Activated CD4-positive, alpha-beta memory T cell treated with anti-CD3 and anti-CD28 coated beads for 36 hours (primary cell): ENCODE results near the gene PPIG. TPM values are rescaled to one million over a fixed set of nuclear protein-coding genes. Genes with fewer than 3 reads are reported as not detected.

ENCODE experiments used
- CTCF ChIA-PET: fragments of 350-600 bp; sonication (Branson Sonifier 250); formaldehyde crosslinking; loops from one replicate; lab custom pipeline; 2021; ENCODE audit warnings: antibody characterized with exemption, inconsistent platforms; lab: Charles Lee
- POLR2A ChIA-PET: fragments of 350-600 bp; sonication (Branson Sonifier 250); formaldehyde crosslinking; loops from one replicate; lab custom pipeline; 2021; ENCODE audit warnings: antibody characterized with exemption; lab: Charles Lee
- DNase-seq: peaks from one replicate; pipeline ENCODE4 v3.0.0-alpha.2; 2020
- H3K27ac Mint-ChIP-seq: one replicate; pipeline ENCODE4 v1.8.0; 2021; ENCODE audit warnings: mixed read lengths
- H3K27me3 Mint-ChIP-seq: one replicate; pipeline ENCODE4 v1.8.0; 2021; ENCODE audit warnings: mixed read lengths
- H3K36me3 Mint-ChIP-seq: one replicate; pipeline ENCODE4 v1.8.0; 2021; ENCODE audit warnings: mixed read lengths
- H3K4me1 Mint-ChIP-seq: one replicate; pipeline ENCODE4 v1.8.0; 2021; ENCODE audit warnings: low read depth, mixed read lengths
- H3K4me3 Mint-ChIP-seq: one replicate; pipeline ENCODE4 v1.8.0; 2021; ENCODE audit warnings: mild to moderate bottlenecking, mixed read lengths
- H3K9me3 Mint-ChIP-seq: one replicate; pipeline ENCODE4 v1.8.0; 2021; ENCODE audit warnings: mixed read lengths
- intact Hi-C: fragments of 100-400 bp; cut with micrococcal nuclease; formaldehyde crosslinking; loops from one replicate; pipeline ENCODE4 v1.15.1; 2023
- total RNA-seq, 2 experiments: library from RNA; stranded (reverse); gene quantifications; one replicate each; pipeline ENCODE4 v1.2.3, GENCODE V29; 2021

The PPIG gene
- total RNA-seq, 2 experiments from 2014 or later = 52.3 to 55.3 TPM

DNA sequence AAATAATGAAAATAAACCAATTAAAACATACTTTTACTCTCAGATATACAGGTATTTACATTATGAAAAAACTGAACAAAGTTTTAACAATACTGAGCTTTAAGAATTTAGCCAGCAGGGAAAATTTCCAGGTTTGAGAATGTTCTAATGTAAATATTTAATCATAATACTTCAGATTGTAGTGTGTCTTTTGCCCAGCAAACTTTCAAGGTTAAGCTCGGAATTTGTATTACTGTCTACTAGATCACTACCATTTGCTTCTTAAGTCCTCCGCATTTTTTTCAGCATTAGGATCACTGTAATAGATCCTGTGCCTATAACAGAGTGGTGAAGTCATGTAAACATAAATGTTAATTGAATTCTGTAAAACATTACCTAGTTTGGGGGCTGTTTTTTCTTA lies 57.3 kb downstream of the PPIG start:
- ChIA-PET POLR2A (interaction anchor here (0.6 kb wide), 1 partner anchor 152 kb away, joined by 8 read pairs; no protein-coding TSS in a partner anchor), CTCF (no interaction called here)
- Mint-ChIP-seq H3K27ac (no peak overlapping the region), H3K4me1 (no peaks in the 10 kb centered on the region), H3K27me3 (no peaks in the 10 kb centered on the region), H3K36me3 (peaks cover 9% of the 10 kb centered on the region), H3K9me3 (no peaks in the 10 kb centered on the region), H3K4me3 (no peak overlapping the region)
- intact Hi-C loops = no loop called here
- no peak for DNase-seq

- H3K4me1 Mint-ChIP-seq = no peaks in the 10 kb centered on the region
- intact Hi-C loops = no loop called here
- H3K9me3 Mint-ChIP-seq = peaks cover 2% of the 10 kb centered on the region
- DNase-seq = no peak
- ChIA-PET CTCF (interaction anchor here (0.6 kb wide), 1 partner anchor 130 kb away, joined by 3 read pairs; no protein-coding TSS in a partner anchor), POLR2A (no interaction called here)
- no peak overlapping the region for H3K4me3 Mint-ChIP-seq
- no peak overlapping the region for H3K27ac Mint-ChIP-seq
- H3K36me3 Mint-ChIP-seq = peaks cover 4% of the 10 kb centered on the region
- peaks cover under 1% of the 10 kb centered on the region for H3K27me3 Mint-ChIP-seq
Measured at GRCh38 chr2:169644173-169644572, 60.0 kb downstream of the PPIG start.

DNA sequence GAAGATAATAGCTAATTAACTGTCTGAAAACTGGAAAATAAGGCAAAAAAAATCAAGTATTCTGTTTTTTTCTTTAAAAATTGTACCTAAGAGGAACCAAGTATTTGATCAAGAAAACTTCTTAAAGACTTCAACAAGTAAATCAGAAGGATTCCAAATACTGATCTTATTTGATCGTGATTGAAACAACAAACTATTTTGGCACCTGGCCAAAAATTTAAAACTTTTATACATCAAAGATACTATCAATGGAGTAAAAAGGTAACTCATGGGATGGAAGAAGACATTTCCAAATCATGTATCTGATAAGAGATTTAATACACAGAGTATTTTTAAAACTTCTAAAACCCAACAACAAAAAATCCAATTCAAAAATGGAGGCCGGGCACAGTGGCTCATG lies 63.3 kb downstream of the PPIG start:
- peaks cover 4% of the 10 kb centered on the region for H3K27me3 Mint-ChIP-seq
- ChIA-PET POLR2A (no interaction called here), CTCF (no interaction called here)
- no peak for DNase-seq
- no peak overlapping the region for H3K27ac Mint-ChIP-seq
- H3K4me3 Mint-ChIP-seq = no peak overlapping the region
- no peaks in the 10 kb centered on the region for H3K36me3 Mint-ChIP-seq
- H3K4me1 Mint-ChIP-seq = no peaks in the 10 kb centered on the region
- intact Hi-C loops = no loop called here
- H3K9me3 Mint-ChIP-seq = peaks cover 2% of the 10 kb centered on the region

DNA sequence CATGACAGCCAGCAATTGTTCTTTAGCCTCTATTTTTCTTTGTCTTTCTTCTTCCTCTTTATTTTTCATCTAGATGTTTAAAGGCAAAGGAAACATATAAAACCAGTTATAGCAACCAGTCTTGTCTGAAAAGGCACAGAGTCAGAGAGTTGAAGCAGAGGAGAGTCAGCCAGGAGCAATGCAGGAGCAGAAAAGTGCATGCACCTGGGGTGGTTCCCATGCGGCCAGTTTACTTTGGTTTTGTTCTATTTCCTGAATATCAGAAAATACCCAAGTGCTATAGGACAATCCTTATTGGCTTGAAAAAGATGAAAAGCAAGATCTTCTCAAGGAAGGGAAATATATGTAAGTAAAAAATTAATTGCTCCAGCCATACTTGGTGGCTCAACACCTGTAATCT lies 65.1 kb downstream of the PPIG start:
- peaks cover 2% of the 10 kb centered on the region for H3K9me3 Mint-ChIP-seq
- peaks cover 6% of the 10 kb centered on the region for H3K27me3 Mint-ChIP-seq
- H3K4me1 Mint-ChIP-seq = no peaks in the 10 kb centered on the region
- no peak for DNase-seq
- intact Hi-C loops = no loop called here
- no peaks in the 10 kb centered on the region for H3K36me3 Mint-ChIP-seq
- no peak overlapping the region for H3K27ac Mint-ChIP-seq
- CTCF ChIA-PET = no interaction called here
- H3K4me3 Mint-ChIP-seq = no peak overlapping the region
- POLR2A ChIA-PET = no interaction called here

- Mint-ChIP-seq H3K27ac (no peak overlapping the region), H3K4me3 (no peak overlapping the region), H3K36me3 (no peaks in the 10 kb centered on the region), H3K4me1 (no peaks in the 10 kb centered on the region), H3K27me3 (peaks cover 6% of the 10 kb centered on the region), H3K9me3 (no peaks in the 10 kb centered on the region)
- no peak for DNase-seq
- ChIA-PET POLR2A (no interaction called here), CTCF (interaction anchor here (1.2 kb wide), 1 partner anchor 40 kb away, joined by 3 read pairs; no protein-coding TSS in a partner anchor)
- intact Hi-C loops = no loop called here
Measured at GRCh38 chr2:169653636-169654035, 69.5 kb downstream of the PPIG start.

GRCh38 chr2:169656164-169656563 lies 72.0 kb downstream of the PPIG start:
- intact Hi-C loops = no loop called here
- Mint-ChIP-seq H3K27me3 (peaks cover 5% of the 10 kb centered on the region), H3K4me1 (no peaks in the 10 kb centered on the region), H3K9me3 (no peaks in the 10 kb centered on the region), H3K27ac (no peak overlapping the region), H3K4me3 (no peak overlapping the region), H3K36me3 (no peaks in the 10 kb centered on the region)
- no peak for DNase-seq
- CTCF ChIA-PET = no interaction called here
- POLR2A ChIA-PET = no interaction called here

DNA sequence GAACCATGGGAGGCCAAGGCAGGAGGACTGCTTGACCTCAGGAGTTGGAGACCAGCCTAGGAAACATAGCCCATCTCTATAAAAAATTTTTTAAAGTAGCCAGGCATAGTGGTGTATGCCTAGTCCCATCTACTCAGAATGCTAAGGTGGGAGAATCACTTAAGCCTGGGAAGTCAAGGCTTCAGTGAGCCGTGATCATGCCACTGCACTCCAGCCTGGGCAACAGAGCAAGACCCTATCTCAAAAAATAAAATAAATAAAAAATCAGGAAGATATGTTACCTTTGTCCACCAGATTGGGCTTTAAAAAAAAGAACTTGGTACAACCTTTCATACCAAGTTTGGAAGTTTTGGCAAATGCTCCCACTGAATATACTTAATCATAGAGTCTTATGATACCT lies 74.7 kb downstream of the PPIG start:
- POLR2A ChIA-PET = no interaction called here
- H3K27ac Mint-ChIP-seq = no peak overlapping the region
- H3K4me3 Mint-ChIP-seq = no peak overlapping the region
- no peak for DNase-seq
- intact Hi-C loops = no loop called here
- no peaks in the 10 kb centered on the region for H3K9me3 Mint-ChIP-seq
- H3K36me3 Mint-ChIP-seq = no peaks in the 10 kb centered on the region
- H3K27me3 Mint-ChIP-seq = peaks cover 2% of the 10 kb centered on the region
- CTCF ChIA-PET = no interaction called here
- no peaks in the 10 kb centered on the region for H3K4me1 Mint-ChIP-seq

GRCh38 chr2:169659320-169659719 lies 75.2 kb downstream of the PPIG start:
- no peak overlapping the region for H3K27ac Mint-ChIP-seq
- no peak for DNase-seq
- POLR2A ChIA-PET = no interaction called here

GRCh38 chr2:169661265-169661664 lies 77.1 kb downstream of the PPIG start:
- ChIA-PET CTCF (no interaction called here), POLR2A (no interaction called here)
- DNase-seq = no peak

More at GRCh38 chr2:169659320-169659719, 75.2 kb downstream of the PPIG start:
- H3K4me3 Mint-ChIP-seq = no peak overlapping the region
- no peaks in the 10 kb centered on the region for H3K4me1 Mint-ChIP-seq
- peaks cover 2% of the 10 kb centered on the region for H3K27me3 Mint-ChIP-seq
- H3K9me3 Mint-ChIP-seq = no peaks in the 10 kb centered on the region
- no peaks in the 10 kb centered on the region for H3K36me3 Mint-ChIP-seq
- CTCF ChIA-PET = no interaction called here
- intact Hi-C loops = no loop called here

DNA sequence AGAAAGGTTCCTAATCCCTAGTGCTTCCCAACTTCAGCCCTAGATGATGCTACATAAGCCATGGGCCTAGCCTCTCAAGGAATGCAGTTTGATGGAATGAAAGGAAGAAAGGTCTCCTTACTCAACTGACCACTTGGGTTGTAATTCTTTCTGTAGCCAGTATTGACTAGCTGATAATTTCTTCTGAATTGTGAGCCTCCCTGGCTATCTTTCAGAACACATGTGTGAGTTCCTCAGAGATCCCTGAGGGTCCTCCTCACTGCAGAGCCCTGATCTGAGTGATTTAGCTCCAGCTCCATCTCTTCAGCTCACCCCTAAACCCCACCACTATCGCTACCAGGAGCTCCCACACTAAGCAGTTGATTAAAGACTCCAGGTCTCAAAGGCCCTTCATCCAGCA lies 78.6 kb downstream of the PPIG start:
- H3K4me3 Mint-ChIP-seq = no peak overlapping the region
- intact Hi-C loops = no loop called here
- CTCF ChIA-PET = no interaction called here
- no peak overlapping the region for H3K27ac Mint-ChIP-seq
- no peaks in the 10 kb centered on the region for H3K36me3 Mint-ChIP-seq
- peaks cover 2% of the 10 kb centered on the region for H3K27me3 Mint-ChIP-seq
- H3K4me1 Mint-ChIP-seq = no peaks in the 10 kb centered on the region
- POLR2A ChIA-PET = interaction anchor here (0.6 kb wide), 1 partner anchor 153 kb away, joined by 3 read pairs; no protein-coding TSS in a partner anchor
- no peak for DNase-seq
- no peaks in the 10 kb centered on the region for H3K9me3 Mint-ChIP-seq

More at GRCh38 chr2:169661265-169661664, 77.1 kb downstream of the PPIG start:
- intact Hi-C loops = no loop called here
- peaks cover 2% of the 10 kb centered on the region for H3K27me3 Mint-ChIP-seq
- no peaks in the 10 kb centered on the region for H3K36me3 Mint-ChIP-seq
- H3K4me3 Mint-ChIP-seq = no peak overlapping the region
- no peaks in the 10 kb centered on the region for H3K4me1 Mint-ChIP-seq
- H3K27ac Mint-ChIP-seq = no peak overlapping the region
- no peaks in the 10 kb centered on the region for H3K9me3 Mint-ChIP-seq

DNA sequence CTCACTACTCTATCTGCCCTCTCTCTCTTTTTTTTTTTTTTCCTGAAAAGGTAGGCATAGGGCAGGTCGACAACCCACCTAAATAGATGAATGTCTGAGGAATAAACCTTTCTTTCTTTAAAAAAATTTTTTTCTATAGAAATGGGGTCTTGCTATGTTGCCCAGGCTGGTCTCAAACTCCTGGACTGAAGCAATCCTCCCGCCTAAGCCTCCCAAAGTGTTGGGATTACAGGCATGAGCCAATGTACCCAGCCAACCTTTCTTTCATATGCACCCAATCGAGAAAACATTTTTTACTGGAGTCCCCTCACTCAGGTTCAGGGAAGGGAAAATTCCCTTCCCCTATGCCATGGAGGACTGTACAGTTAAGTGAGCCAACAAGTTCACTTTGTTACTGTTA lies 79.1 kb downstream of the PPIG start:
- CTCF ChIA-PET = no interaction called here
- no peak overlapping the region for H3K4me3 Mint-ChIP-seq
- no peak overlapping the region for H3K27ac Mint-ChIP-seq
- no peaks in the 10 kb centered on the region for H3K36me3 Mint-ChIP-seq
- intact Hi-C loops = no loop called here
- no peaks in the 10 kb centered on the region for H3K4me1 Mint-ChIP-seq
- DNase-seq = no peak
- peaks cover 2% of the 10 kb centered on the region for H3K27me3 Mint-ChIP-seq
- POLR2A ChIA-PET = interaction anchor here (0.6 kb wide), 1 partner anchor 153 kb away, joined by 3 read pairs; no protein-coding TSS in a partner anchor
- H3K9me3 Mint-ChIP-seq = no peaks in the 10 kb centered on the region

DNA sequence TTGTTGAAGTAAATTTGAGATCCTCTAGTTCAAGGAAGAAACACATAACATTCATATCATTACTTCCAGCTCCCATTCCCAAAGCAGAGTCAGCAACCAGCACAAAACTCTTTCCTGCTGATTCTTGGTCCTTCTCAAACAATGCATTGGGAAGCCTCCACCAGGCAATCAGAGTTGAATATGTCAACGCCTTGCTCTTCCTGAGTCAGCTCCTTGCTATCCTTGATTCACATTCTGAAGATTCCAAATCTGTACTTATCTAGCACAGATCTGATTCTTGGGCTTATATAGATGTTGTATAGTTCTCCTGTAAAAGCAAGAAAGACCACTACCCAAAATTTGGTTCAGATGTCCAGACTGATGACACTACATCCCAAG lies 80.4 kb downstream of the PPIG start:
- CTCF ChIA-PET = no interaction called here
- H3K9me3 Mint-ChIP-seq = no peaks in the 10 kb centered on the region
- H3K36me3 Mint-ChIP-seq = no peaks in the 10 kb centered on the region
- no peak for DNase-seq
- intact Hi-C loops = no loop called here
- H3K27ac Mint-ChIP-seq = no peak overlapping the region
- no peaks in the 10 kb centered on the region for H3K4me1 Mint-ChIP-seq
- peaks cover 2% of the 10 kb centered on the region for H3K27me3 Mint-ChIP-seq
- no peak overlapping the region for H3K4me3 Mint-ChIP-seq
- POLR2A ChIA-PET = no interaction called here
